BJ (cell line): Measurements from ENCODE around the gene DGCR6. TPM values are rescaled to one million over a fixed set of nuclear protein-coding genes. Genes with fewer than 3 reads are reported as not detected.

Experiments
- polyA plus RNA-seq: library from polyadenylated mRNA; depleted of rRNA; stranded (reverse); fragments of >200 nt; gene quantifications from 2 replicates; pipeline ENCODE4 v1.2.3, GENCODE V29; 2011; rRNA removed

The DGCR6 gene
- polyA plus RNA-seq, 1 experiment = 0.77 TPM

Other genes starting within 250 kb of the DGCR6 start
- gene PRODH, start 30.0 kb downstream of the DGCR6 start, polyA plus RNA-seq = not detected in 2 replicates
- 32.2 and 44.3 TPM in 2 replicates for gene DGCR2, start 216.1 kb downstream of the DGCR6 start, polyA plus RNA-seq
- gene TSSK2, start 225.0 kb downstream of the DGCR6 start, polyA plus RNA-seq = not detected in 2 replicates
- gene ESS2, start 238.3 kb downstream of the DGCR6 start, polyA plus RNA-seq = 11.3 and 19.4 TPM in 2 replicates
- not detected in 2 replicates for gene GSC2, start 244.0 kb downstream of the DGCR6 start, polyA plus RNA-seq